T-helper 1 cell treated with Interleukin-12 subunit alpha and Interleukin-12 subunit beta and Interleukin-4 antibody, amounts not matched to agents 30 μg/mL and 1 μg/mL, for 36 hours (primary cell): Measurements from ENCODE around the gene CCDC78.
A peak's percentile ranks its signal among the peaks of the same experiment; 100 is the strongest.
"Not testable (repeated sequence)": the region's sequence is repeated elsewhere in the genome, so short reads cannot be mapped to it uniquely, and the experiment has no call there.

ENCODE experiments used
- H3K27ac Mint-ChIP-seq: one replicate; pipeline ENCODE4 v1.8.0; 2021; ENCODE audit warnings: mild to moderate bottlenecking, mixed read lengths
- H3K27me3 Mint-ChIP-seq: one replicate; pipeline ENCODE4 v1.8.0; 2021; ENCODE audit warnings: low read depth, mixed read lengths
- H3K36me3 Mint-ChIP-seq: one replicate; pipeline ENCODE4 v1.8.0; 2021; ENCODE audit warnings: low read depth, mixed read lengths
- H3K4me1 Mint-ChIP-seq: one replicate; pipeline ENCODE4 v1.8.0; 2021; ENCODE audit warnings: low read depth, mixed read lengths
- H3K4me3 Mint-ChIP-seq: one replicate; pipeline ENCODE4 v1.8.0; 2021; ENCODE audit warnings: mild to moderate bottlenecking, moderate library complexity, mixed read lengths
- H3K9me3 Mint-ChIP-seq: one replicate; pipeline ENCODE4 v1.8.0; 2021; ENCODE audit warnings: mixed read lengths

Gene CCDC78

DNA sequence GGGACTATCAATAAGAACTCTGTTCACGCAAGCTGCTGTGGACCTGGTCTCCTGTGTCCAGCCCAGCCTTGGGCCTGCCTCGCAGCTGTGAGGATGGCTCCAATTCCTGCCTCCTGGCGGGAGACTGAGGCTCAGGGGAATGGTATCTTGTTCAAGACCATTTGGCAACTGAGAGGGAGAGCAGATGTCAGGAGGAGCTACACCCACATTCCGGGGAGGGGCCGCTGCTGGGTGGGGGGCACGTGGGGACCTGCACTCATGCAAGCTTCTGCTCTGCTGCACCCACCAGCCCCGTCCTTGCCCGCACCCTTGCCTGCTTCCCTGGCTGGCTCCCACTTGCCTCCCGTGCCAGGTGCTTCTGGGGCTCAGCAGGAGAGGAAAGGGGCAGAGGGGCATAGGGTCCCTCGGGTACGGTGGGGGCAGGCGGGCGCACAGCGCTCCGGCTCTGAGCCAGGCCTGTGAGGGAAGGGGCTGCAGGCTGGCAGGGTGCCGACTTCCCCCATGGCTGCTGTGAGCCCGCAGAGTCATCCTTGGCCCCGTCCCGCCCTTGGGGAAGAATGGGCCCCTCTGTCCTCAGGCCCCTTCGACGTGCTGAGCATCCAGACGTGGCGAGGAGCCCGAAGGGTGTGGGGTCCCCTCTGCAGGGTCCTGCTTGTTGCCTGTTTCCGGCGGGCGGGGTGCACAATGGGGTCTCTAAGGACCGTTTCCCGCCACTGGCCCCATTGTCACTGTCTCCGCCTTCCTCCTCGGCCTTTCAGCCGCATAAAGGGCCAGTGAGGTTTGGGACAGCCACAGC lies 8.6 kb downstream of the CCDC78 start:
- H3K4me1 Mint-ChIP-seq: peaks cover 6% of the 10 kb centered on the region
- H3K36me3 Mint-ChIP-seq: no peaks in the 10 kb centered on the region
- H3K4me3 Mint-ChIP-seq: no peak overlapping the region
- H3K27ac Mint-ChIP-seq: no peak overlapping the region
- H3K9me3 Mint-ChIP-seq: no peaks in the 10 kb centered on the region
- H3K27me3 Mint-ChIP-seq: peaks cover 31% of the 10 kb centered on the region

DNA sequence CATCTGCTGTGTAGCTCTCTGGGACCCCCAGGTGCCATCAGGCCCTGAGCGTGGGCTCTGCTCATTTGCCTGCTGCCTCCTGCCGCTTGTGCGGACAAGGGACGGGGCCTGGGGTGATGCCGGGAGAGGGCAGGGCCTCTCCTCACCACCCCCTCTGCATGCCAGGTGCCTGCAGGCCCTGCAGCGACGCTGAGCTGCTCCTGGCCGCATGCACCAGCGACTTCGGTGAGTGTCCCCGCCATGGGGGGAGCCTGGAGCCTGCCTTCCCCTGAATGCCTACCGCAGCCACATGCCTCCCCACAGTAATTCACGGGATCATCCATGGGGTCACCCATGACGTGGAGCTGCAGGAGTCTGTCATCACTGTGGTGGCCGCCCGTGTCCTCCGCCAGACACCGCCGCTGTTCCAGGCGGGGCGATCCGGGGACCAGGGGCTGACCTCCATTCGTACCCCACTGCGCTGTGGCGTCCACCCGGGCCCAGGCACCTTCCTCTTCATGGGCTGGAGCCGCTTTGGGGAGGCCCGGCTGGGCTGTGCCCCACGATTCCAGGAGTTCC lies 9.4 kb downstream of the CCDC78 start:
- Mint-ChIP-seq H3K27ac (no peak overlapping the region), H3K4me1 (peaks cover 4% of the 10 kb centered on the region), H3K27me3 (peaks cover 32% of the 10 kb centered on the region), H3K4me3 (no peak overlapping the region), H3K36me3 (no peaks in the 10 kb centered on the region), H3K9me3 (no peaks in the 10 kb centered on the region)

DNA sequence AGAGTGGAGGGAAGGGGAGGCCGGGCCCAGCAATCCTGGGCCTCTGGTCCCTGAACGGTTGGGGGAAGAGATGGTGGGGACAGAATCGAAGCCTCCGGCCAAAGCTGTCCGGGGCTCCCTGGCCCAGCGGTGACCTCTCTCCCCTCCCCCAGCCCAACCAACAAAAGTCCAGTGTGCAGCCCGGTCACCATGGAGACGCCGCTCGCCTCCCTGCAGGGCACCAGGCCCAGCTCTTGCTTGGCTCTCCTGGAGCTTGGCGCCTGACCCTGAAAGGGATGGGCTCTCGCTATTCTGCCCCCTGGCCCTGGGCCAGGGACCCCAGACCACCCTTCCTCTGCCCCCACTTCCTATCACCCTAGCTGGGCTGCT lies 10.1 kb downstream of the CCDC78 start:
- Mint-ChIP-seq H3K27ac (no peak overlapping the region), H3K4me3 (peak overlapping the region; percentile 50), H3K36me3 (no peaks in the 10 kb centered on the region), H3K4me1 (peaks cover 4% of the 10 kb centered on the region), H3K27me3 (peaks cover 32% of the 10 kb centered on the region), H3K9me3 (no peaks in the 10 kb centered on the region)

DNA sequence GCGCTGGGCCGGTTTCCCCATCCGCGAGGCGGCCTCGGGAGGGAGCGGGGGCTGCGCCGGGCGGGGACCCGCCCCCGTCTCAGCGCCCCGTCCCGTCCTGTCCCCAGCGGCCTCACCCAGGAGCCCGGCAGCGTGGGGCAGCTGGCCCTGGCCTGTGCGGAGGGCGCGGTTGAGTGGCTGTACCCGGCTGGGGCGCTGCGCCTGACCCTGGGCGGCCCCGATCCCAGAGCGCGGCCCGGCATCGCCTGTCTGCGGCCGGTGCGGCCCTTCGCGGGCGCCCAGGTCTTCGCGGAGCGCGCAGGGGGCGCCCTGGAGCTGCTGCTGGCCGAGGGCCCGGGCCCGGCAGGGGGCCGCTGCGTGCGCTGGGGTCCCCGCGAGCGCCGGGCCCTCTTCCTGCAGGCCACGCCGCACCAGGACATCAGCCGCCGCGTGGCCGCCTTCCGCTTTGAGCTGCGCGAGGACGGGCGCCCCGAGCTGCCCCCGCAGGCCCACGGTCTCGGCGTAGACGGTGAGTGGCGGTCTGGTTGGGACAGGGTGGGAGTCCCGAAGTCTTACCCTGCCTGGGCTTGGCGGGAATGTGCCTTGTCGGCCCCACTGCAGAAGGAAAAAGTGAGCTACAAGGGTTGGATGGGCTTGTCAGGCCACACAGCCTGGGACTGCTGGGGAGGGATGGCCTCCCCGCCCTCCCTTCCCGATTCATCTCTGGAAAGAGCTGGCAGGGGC lies 10.6 kb downstream of the CCDC78 start:
- Mint-ChIP-seq H3K9me3 (no peaks in the 10 kb centered on the region), H3K4me3 (peak overlapping the region; percentile 50), H3K36me3 (no peaks in the 10 kb centered on the region), H3K27me3 (peaks cover 32% of the 10 kb centered on the region), H3K27ac (no peak overlapping the region), H3K4me1 (peaks cover 4% of the 10 kb centered on the region)

- H3K4me3 Mint-ChIP-seq: peak within 1 kb of the TSS; percentile 50
- no peak within 1 kb of the TSS for H3K27ac Mint-ChIP-seq
- no peaks in the 10 kb centered on the region for H3K36me3 Mint-ChIP-seq
- no peaks in the 10 kb centered on the region for H3K9me3 Mint-ChIP-seq
- no peaks in the 10 kb centered on the region for H3K4me1 Mint-ChIP-seq
- peaks cover 33% of the 10 kb centered on the region for H3K27me3 Mint-ChIP-seq
Measured at GRCh38 chr16:714558-715476, 11.4 kb downstream of the CCDC78 start, which contains the start of gene METRN. Gene METRN (plus strand): TSS chr16:715118. CDS start chr16:715290, 172 bp downstream.

- H3K27me3 Mint-ChIP-seq: peaks cover 34% of the 10 kb centered on the region
- H3K4me1 Mint-ChIP-seq: no peaks in the 10 kb centered on the region
- no peaks in the 10 kb centered on the region for H3K9me3 Mint-ChIP-seq
- H3K36me3 Mint-ChIP-seq: no peaks in the 10 kb centered on the region
- H3K27ac Mint-ChIP-seq: no peak overlapping the region
- no peak overlapping the region for H3K4me3 Mint-ChIP-seq
Measured at GRCh38 chr16:714079-714478, 12.2 kb downstream of the CCDC78 start.

DNA sequence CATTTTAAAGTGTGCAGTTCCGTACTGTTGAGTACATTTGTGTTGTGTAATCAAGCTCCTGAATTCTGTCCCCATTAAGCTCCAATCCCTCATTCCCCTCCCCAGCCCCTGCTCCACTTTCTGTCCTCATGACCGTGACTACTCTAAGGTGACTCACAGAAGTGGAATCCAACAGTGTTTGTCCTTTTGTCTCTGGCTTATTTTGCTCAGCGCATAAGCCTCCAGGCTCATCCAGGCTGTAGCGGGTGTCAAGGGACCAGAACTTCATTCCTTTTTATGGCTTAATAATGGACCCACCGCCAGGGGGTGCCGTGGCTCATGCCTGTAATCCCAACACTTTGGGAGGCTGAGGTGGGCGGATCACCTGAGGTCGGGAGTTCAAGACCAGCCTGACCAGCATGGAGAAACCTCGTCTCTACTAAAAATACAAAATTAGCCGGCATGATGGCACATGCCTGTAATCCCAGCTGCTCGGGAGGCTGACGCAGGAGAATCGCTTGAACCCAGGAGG lies 13.4 kb downstream of the CCDC78 start:
- H3K27me3 Mint-ChIP-seq: peaks cover 40% of the 10 kb centered on the region
- H3K27ac Mint-ChIP-seq, H3K4me1 Mint-ChIP-seq, H3K4me3 Mint-ChIP-seq, H3K36me3 Mint-ChIP-seq, H3K9me3 Mint-ChIP-seq: not testable (repeated sequence)

- H3K4me1 Mint-ChIP-seq: no peaks in the 10 kb centered on the region
- H3K27ac Mint-ChIP-seq: no peak overlapping the region
Measured at GRCh38 chr16:711548-712320, 14.5 kb downstream of the CCDC78 start.

DNA sequence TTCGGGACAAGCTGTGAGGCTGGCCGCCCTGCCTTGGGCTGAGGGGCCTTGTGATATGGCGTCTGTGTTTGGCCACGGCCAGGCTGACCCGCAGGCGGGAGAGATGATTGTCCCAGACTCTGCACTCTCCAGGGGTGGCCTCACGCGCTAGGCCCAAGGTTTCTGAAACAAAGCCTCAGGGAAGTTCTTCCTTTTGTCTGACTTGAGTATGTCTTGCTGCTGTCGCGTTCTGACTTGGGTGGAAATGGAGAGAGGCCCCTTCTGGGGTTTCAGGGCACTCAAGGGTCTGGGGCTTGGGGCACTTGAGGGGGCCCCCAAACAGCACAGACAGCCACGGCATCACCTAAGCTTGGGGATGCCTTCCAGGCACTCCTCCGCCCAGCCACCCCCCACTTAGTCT lies 15.2 kb downstream of the CCDC78 start:
- no peaks in the 10 kb centered on the region for H3K4me1 Mint-ChIP-seq

More at GRCh38 chr16:711548-712320, 14.5 kb downstream of the CCDC78 start:
- H3K4me3 Mint-ChIP-seq: no peak overlapping the region
- no peaks in the 10 kb centered on the region for H3K9me3 Mint-ChIP-seq
- peaks cover 48% of the 10 kb centered on the region for H3K27me3 Mint-ChIP-seq
- no peaks in the 10 kb centered on the region for H3K36me3 Mint-ChIP-seq

DNA sequence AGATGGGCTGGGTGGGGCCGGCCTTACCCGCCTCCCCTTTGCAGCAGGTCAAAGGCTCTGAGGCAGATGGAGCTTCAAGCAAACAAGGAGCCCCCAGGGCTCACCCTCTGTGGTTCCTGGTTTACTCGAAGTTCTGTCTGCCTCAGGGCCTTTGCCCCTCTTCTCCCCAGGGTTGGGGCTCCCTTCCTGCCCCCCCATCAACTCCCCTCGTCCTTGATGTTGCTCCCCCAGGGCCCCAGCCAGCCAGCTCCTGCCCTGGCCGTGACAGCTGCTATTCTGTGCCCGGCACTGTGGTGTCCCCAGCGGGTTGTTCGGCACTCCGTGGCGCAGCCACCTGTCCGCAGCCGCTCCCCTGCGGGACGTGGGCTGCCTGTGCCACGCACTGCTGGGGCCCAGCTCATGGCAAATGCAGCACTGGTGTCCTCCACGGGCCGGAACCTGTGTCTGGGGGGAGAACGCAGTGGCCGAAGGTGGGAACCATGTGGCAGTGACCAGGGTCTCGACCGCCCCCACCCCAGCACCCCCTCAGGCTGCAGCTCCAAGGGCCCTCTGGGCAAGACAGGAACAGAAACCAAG lies 15.7 kb downstream of the CCDC78 start:
- Mint-ChIP-seq H3K4me1 (no peaks in the 10 kb centered on the region), H3K4me3 (no peak overlapping the region), H3K27ac (no peak overlapping the region), H3K9me3 (no peaks in the 10 kb centered on the region), H3K27me3 (peaks cover 46% of the 10 kb centered on the region), H3K36me3 (no peaks in the 10 kb centered on the region)

More for the DNA sequence above, 15.2 kb downstream of the CCDC78 start:
- no peak overlapping the region for H3K27ac Mint-ChIP-seq
- H3K36me3 Mint-ChIP-seq: no peaks in the 10 kb centered on the region
- peaks cover 49% of the 10 kb centered on the region for H3K27me3 Mint-ChIP-seq
- H3K9me3 Mint-ChIP-seq: no peaks in the 10 kb centered on the region
- H3K4me3 Mint-ChIP-seq: no peak overlapping the region

- Mint-ChIP-seq H3K4me1 (no peaks in the 10 kb centered on the region), H3K27ac (no peak overlapping the region), H3K36me3 (no peaks in the 10 kb centered on the region), H3K4me3 (no peak overlapping the region), H3K27me3 (peaks cover 46% of the 10 kb centered on the region), H3K9me3 (no peaks in the 10 kb centered on the region)
Measured at GRCh38 chr16:709566-710499, 16.4 kb downstream of the CCDC78 start.

- Mint-ChIP-seq H3K4me3 (no peak overlapping the region), H3K27ac (no peak overlapping the region), H3K9me3 (no peaks in the 10 kb centered on the region), H3K4me1 (no peaks in the 10 kb centered on the region), H3K36me3 (no peaks in the 10 kb centered on the region), H3K27me3 (peaks cover 47% of the 10 kb centered on the region)
Measured at GRCh38 chr16:708959-709358, 17.3 kb downstream of the CCDC78 start.
